Left lobe of liver (tissue), 2 donors: Measurements from ENCODE around the gene ATP5F1C. TPM values are rescaled to one million over a fixed set of nuclear protein-coding genes. Genes with fewer than 3 reads are reported as not detected.
"Not testable (repeated sequence)": the region's sequence is repeated elsewhere in the genome, so short reads cannot be mapped to it uniquely, and the experiment has no call there.

Source experiments
- ATAC-seq: fragments of 200-7000 bp; cut with Tn5 transposase; one replicate; pipeline ENCODE4 v1.9.1; 2020; ENCODE audit warnings: mild to moderate bottlenecking, moderate library complexity
- DNase-seq: peaks from one replicate; pipeline ENCODE4 v3.0.0-alpha.2; 2020; ENCODE audit warnings: low spot score
- total RNA-seq: library from RNA; stranded (reverse); gene quantifications from one replicate; pipeline ENCODE4 v1.2.1, GENCODE V29; 2021
- donor health status: DM: no; HTN: no; CAD: no; lungs with moderate emphysema.
- donor health status: DM: no; HTN: yes; CAD: no.

Gene ATP5F1C
- total RNA-seq, 1 donor from 2014 or later = 168 TPM

DNA sequence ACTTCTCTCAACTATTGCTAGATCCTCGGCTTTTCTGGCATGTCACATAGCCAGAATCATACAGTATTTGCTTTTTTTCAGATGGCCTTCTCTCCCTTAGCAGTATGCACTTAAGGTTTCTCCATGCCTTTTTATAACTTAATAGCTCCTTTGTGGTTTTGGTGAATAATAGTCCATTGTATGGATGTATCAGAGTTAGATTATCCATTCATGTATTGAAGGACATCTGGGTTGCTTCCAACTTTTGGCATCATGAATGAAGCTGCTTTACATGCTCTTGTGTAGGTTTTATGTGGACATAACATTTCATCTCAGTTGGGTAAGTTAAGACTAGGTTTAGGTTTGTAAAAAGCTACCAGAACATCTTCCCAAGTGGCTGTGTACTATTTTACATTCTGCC lies 4.6 kb downstream of the ATP5F1C start:
- ATAC-seq = no peak

DNA sequence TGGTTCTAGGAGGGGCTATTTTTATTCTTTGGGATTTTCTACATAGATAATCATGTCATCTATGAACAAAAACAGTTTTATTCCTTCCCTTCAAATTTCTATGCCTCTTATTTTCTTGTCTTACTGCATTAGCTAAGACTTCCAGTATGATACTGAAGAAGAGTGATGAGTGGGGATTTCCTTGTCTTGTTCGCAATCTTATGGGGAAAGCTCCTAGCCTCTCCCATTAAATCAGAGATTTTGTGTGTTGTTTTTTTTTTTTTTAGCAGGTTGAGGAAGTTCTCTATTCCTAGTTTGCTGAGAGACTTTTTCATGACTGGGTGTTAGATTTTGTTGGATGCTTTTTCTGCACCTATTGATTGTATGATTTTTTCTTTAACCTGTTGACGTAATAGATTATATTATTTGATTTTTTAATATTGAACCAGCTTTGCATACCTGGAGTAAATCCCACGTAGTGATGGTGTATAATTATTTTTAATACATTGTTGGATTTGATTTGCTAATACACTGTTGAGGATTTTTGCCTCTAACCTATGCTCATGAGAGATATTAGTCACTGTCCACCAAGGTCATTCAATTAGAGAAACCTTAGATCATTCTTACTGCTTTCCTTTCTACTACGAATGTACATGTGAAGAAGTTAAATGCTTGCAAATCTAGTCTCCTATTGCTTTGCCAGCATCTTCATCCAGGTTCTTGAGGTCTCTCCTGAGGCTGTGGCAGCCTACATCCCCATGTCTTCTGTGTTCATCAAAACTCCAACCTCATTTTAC lies 6.5 kb downstream of the ATP5F1C start:
- ATAC-seq = no peak
- no peak for DNase-seq

More for the DNA sequence above, 4.6 kb downstream of the ATP5F1C start:
- no peak for DNase-seq

DNA sequence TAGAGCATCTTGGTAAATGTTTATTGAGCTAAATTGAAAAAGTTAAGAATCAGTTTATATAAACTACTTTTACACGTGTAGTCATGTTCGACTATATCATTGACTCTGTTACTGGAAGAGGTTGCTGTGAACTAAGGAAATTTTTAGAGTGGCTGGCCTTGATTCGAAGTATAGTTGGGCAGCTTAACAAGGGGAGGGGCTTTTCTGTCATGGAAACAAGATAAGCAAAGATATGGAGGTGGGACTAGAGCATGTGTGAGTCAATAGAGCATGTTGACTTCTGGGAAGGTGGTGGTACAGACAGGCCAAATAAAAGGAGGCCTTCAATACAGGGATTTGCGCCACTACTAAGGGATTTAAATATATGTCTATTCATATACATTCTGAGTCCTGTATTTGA lies 7.6 kb downstream of the ATP5F1C start:
- DNase-seq = no peak
- ATAC-seq = peak; percentile 69

DNA sequence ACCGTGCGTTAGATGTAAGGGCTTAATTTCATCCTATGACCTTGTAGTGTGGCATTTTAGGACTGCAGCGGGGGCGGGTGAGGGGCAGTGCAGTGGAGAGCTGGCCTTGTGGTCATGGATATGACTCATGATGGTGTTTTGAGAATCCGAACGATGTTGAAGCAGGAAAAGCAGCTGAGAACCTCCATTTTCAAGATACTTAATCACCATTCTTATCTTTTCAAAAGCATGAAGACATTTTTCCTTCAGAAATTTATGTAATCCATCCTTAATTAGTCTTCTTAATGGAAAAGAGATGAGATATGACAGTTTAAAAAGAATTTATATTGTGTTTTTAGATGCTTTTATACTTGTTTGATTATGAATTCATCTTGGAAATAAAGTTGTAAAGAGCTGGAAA lies 9.6 kb downstream of the ATP5F1C start:
- DNase-seq (no peak), ATAC-seq (no peak)

DNA sequence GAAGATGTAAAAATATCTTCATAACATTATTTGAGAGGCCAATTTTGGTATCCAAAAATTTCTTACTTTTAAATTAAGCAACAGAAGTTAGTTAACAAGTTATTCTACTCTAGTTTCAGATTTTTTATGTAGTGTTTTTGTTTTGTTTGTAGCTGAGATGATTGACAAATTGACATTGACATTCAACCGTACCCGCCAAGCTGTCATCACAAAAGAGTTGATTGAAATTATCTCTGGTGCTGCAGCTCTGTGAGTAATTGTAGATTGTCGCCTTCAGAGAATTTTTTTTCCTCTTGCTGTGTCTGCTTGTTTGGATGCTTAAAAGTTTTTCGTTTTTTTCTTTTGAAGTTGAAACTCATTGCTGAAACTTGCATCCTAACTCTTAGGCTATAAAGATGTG lies 14.6 kb downstream of the ATP5F1C start:
- ATAC-seq = no peak
- no peak for DNase-seq

DNA sequence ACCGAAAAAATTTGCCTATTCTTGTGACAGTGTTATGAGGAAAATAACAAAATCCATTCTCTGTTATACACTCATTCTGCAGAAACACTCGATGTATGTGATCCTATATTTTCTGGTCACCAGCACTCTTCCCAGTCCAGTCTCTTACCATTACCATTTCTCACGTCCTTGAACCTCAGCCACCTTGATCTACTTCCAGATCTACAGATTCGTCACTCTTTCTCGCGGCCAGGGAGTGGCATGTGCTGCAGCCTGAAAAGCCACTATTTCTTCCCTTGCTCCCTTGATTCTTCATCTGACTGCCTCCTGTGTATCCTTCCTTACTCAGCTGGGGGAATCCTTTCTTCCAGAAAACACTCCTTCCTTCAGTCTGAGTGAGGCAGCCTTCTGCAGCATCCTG lies 16.2 kb downstream of the ATP5F1C start:
- DNase-seq (no peak), ATAC-seq (no peak)

DNA sequence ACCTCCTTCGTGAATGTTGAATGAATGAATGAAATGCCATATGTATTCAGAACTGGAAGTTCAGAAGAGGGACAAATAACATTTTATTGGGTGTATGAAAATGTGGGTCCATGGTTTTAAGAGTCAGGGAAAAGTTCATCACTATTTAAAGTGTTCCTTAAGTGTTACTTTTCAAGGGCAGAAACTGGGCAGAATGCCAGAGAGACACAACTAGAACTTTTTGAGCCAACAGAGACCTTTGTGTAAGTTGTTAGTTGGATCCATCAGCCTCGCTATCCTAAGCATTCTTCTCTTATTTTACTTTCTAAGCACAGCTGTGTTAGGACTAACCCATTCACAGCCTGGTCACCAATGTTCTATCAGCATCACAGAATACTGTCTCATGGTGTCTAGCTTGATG lies 16.8 kb downstream of the ATP5F1C start:
- DNase-seq (no peak), ATAC-seq (no peak)

DNA sequence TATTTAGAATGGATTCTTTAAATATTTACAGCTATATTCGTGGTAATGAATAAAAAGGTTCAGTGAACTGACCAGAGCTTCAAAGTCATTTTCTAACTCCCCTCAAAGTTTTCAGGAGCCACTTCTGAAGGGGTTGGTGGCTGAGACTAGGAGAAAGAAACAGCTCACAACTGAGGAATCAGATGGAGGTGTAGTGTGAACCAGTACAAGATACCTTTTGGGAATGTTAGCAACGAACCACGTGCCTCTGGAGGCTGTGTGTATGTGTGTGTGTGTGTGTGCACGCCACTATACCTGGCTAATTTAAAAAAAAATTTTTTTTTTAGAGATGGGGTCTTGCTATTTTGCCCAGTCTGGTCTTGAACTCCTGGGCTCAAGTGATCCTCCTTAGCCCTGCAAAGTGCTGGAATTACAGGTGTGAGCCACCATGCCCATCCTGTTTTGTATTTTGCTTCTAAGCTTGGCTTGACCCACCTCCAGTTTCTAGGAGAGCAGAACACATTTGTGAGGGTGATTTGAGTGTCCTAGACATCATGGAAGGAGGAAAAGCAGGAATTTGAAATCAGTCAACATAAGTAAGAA lies 20.8 kb downstream of the ATP5F1C start:
- no peak for DNase-seq
- no peak for ATAC-seq

DNA sequence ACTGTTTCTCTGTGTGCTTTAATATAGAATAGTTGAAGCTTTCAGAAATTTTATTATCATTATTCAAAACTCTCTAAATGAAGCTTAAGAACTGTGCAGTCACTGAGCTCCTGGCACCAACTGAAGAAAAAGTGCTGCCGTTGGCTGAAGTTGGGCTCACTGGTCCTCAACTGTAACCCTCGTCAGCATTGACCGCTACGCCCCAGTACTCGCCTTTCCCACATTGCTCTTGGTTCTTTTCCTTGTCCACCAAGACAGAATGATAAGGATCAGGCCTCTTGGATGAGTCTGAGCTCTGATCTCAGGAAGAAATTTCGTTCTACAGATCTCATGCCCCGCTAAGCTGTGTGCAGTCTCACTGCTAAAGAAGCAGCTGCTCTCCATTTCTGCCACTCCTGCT lies 22.5 kb downstream of the ATP5F1C start:
- ATAC-seq (peak; percentile 18), DNase-seq (no peak)

DNA sequence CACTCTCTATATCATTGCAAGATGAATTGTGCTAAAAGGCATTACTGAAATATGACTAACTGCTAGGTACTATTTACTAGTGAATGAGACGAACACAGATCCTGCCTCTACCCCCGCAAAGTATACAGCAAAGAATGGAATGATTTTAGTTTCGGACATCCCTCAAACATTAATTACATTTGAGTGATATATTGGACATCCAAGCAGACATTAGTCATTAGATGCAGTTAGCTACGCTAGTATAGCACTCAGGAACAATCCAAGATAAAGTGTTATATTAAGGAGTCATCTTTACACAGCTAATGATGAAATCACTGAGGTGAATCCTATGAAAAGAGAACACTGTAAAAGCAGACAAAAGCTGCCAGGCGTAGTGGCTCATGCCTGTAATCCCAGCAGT lies 23.0 kb downstream of the ATP5F1C start:
- DNase-seq = no peak
- no peak for ATAC-seq

DNA sequence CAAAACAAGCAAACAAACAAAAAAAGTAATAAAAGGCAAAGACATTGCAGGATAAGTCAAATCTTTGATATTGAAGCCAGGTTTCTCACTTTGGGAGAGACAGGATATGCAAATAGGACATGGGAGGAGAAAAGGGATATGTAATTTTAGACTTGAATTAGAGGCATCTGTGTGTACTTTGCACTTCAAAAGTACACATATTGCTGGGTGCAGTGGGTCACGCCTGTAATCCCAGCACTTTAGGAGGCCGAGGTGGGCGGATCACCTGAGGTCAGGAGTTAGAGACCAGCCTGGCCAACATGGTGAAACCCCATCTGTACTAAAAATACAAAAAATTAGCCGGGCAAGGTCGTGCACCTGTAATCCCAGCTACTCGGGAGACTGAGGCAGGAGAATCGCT lies 23.8 kb downstream of the ATP5F1C start:
- not testable (repeated sequence) for DNase-seq

DNA sequence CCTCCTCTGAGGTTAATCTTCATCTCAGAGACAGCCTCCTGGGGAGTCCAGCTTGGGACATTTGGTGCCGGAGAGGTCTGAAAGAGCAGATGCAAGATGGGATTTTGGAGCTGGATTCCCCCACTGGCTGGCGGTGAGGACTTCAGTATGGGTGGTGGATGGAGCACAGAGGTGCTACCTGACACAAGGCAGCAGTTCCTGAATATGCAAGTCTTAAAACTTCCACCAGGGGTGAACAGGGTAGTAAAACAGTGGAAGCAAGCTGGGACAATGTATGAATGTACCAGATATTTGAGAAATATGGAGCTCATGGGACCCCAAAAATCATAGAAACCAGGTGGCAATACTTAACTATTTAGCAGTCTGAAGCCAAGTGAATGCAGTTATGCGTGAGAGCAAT lies 25.5 kb downstream of the ATP5F1C start:
- no peak for DNase-seq
- no peak for ATAC-seq

More for the DNA sequence above, 23.8 kb downstream of the ATP5F1C start:
- ATAC-seq = peak; percentile 80

DNA sequence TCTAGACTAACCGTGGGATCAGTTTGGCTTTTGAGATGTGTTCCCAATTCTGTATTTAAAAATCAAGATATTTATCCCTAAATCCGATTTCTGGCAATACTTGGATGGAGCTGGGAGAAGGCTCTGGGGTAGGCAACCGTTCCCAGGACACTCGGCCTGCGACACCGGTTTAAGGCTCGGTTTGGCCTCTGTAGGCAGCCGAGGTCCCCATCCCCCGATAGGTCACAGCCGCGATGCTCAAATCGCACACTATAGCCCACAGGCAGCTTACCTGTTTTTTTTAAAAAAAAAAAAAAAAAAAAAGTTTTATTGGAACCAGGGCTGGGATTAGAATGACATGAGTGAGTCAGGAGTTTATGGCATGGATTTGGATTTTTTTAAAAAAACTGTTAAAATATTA lies 29.6 kb downstream of the ATP5F1C start:
- ATAC-seq (no peak), DNase-seq (no peak)

DNA sequence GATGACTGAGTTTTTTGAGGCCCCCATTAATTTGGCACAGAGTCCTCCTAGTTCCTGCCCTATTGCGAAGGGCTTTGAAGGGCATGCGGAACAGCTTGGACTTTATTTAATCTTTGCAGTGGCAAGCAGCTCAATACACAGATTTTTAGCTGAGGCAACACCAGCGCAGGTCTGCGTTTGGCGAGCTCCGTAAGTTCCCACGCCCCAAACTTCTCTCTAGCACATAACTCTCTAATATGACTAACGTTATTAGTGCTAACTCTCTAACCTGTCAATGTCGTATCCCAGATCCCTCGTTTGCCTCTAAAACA lies 30.0 kb downstream of the ATP5F1C start:
- DNase-seq = no peak
- ATAC-seq = peak; percentile 26

DNA sequence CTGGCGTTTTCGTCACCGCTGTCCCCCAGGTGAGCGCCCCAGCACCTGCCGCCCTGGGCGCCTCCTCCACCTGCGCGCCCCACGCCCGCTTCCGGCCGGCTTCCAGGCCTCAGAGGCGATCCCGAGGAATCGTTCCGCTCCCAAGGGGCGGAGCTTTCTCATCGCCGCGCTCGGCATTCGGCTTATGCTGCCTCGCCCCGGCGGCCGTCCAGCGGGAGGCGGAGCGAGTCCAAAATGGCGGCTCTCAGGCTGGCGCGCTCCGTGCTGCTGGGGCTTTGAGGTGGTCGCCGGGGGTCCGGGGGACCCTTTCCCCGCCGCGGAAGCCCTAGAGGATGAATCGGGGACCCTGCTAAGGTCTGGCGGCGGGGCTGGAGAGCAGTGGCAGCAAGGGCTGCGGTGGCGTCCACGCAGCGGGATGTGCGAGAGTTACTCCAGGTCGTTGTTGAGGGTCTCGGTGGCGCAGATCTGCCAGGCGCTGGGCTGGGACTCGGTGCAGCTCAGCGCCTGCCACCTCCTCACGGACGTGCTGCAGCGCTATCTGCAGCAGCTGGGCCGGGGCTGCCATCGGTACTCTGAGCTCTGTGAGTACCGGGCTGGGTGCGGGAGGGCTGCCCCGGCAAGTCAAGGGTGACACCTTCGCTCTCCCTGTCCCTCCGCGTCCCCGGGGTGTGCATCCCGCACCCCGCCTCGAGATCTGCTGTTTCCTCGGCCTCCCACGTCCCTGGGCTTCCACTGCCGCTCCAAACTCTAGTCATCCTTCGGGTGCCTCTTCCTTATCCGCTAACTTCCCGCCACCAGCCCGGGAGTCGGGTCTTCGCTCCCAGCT lies 30.5 kb downstream of the ATP5F1C start, which contains the start of gene TAF3:
TSS of gene TAF3 (plus strand) at position 211 of the 826 bp plus-strand sequence. CDS start at position 416, 205 bp downstream.
- peak; percentile 94 for DNase-seq

DNA sequence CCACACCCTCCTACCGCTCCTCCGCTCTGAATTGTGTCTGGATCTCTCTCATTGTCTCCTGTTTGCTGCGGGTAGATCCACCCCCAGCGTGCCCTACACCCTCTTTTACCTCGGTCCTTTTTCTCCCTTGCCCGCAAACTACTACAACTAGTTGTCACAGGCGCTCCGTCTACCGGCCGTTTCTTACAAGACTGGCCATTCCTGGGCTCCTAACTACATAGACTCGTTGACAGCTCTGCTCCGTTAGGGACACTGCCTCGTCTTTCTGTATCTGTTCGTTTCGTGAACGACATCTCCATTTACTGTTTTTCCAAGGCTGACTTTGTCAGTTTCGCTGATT lies 31.1 kb downstream of the ATP5F1C start:
- ATAC-seq (peak; percentile 77), DNase-seq (peak; percentile 61)

More for the DNA sequence above, 30.5 kb downstream of the ATP5F1C start, which contains the start of gene TAF3:
- peak; percentile 97 for ATAC-seq

DNA sequence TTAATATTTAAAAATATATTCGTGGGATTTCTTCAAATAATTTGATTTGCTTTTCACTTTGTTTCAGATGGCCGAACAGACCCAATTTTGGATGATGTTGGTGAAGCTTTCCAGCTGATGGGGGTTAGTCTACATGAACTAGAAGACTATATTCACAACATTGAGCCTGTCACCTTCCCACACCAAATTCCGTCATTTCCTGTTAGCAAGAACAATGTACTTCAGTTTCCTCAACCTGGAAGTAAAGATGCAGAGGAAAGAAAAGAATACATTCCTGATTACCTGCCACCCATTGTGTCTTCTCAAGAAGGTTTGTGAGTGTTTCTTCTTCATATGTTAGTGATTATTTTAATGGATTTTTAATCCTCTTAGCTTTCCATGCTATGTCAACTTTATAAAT lies 36.3 kb downstream of the ATP5F1C start:
- ATAC-seq (no peak), DNase-seq (no peak)

DNA sequence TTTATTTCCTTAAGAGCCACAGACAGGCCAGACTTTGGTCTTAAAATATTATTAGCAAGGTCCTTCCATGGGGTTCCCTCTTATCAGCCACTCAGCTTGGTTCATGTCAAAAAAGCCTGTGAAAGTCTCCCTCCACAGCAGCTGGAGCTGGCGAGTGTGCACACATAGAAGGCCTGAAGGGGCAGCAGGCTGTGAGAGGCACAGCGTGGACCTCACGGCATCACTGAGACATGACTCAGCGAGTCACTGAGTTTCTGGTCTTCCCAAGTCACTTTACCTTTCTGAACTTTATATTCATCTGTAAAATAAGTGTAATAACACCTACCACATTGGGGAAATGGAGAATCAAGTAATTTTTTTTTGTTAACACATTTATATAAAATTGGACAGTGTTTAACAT lies 39.0 kb downstream of the ATP5F1C start:
- no peak for DNase-seq
- ATAC-seq = no peak

DNA sequence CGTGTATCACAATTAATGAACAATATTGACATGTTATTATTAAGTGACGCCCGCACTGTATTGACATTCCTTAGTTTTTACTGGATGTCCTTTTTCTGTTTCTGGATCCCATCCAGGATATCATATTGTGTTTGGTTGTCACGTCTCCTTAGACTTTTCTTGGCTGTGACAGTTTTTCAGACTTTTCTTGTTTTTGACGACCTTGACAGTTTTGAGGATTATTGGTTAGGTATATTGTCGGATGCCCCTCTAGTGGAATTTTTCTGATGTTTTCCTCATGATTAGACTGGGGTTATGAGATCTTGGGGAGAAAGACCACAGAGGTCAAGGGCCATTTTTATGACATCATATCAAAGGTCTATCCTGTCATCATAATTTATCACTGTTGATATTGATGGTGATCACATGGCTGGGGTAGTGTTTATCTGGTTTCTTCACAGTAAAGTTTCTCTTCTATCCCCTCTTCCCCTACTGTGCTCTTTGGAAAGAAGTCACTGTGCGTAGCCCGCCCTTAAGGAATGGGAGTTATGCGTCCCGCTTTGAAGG lies 41.4 kb downstream of the ATP5F1C start:
- DNase-seq = no peak
- no peak for ATAC-seq

DNA sequence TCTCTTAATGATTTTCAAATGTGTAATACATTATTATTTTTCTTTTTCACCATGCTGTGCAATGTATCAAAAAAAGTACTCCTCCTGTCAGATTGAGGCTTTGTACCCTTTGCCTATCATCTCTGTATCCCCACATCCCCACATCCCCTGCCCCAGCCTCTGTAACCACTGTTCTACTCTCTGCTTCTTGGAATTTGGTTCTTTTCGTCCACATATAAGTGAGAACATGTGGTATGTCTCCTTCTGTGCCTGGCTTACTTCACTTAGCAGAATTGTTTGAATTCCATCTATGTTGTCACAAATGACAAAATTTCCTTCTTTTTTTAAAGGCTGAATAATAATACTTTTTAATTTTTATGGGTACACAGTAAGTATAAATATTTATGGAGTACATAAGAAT lies 44.1 kb downstream of the ATP5F1C start:
- DNase-seq (no peak), ATAC-seq (no peak)

DNA sequence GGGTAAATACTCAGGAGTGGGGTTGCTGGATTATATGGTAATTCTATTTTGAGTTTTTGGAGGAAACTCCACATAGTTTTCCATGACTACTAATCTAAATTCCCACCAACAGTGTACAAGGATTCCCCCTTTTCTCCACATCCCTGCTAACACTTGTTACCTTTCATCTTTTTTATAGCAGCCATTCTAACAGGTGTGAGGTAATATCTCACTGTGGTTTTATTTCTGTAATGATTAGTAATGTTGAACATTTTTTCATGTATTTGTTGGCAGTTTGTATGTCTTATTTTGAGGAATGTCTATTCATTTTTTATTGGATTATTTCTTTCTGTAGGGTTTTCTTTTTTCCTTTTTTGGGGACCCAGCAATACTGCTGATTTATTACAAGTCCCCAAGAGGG lies 45.2 kb downstream of the ATP5F1C start:
- ATAC-seq (no peak), DNase-seq (no peak)

DNA sequence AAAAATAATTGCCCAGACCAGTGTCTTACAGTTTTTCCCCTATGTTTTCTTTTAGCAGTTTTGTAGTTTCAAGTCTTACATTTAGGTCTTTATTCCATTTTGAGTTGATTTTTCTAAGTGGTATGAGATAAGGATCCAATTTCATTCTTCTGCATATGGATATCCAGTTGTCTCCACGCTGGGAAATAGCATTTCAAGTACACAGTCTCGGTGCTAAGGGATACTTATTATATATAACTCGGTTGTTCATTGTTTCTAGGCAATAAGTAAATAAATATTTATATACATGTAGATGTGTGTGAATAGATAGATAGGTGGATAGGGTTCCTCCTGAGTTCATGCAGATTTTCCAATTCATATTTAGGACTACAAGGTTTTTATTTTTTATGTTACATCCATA lies 46.3 kb downstream of the ATP5F1C start:
- ATAC-seq (no peak), DNase-seq (no peak)
